GM10266 (cell line): ENCODE measurements around the gene CWH43.
"Not testable (repeated sequence)": the region's sequence is repeated elsewhere in the genome, so short reads cannot be mapped to it uniquely, and the experiment has no call there.

Source experiments
- DNase-seq: peaks from one replicate; pipeline ENCODE4 v3.0.0; 2012; ENCODE audit errors: extremely low spot score

CWH43 gene

GRCh38 chr4:49104231-49104930, 118.3 kb downstream of the CWH43 start:
- not testable (repeated sequence) for DNase-seq

- not testable (repeated sequence) for DNase-seq
Measured at GRCh38 chr4:49105248-49105904, 119.3 kb downstream of the CWH43 start.

DNA sequence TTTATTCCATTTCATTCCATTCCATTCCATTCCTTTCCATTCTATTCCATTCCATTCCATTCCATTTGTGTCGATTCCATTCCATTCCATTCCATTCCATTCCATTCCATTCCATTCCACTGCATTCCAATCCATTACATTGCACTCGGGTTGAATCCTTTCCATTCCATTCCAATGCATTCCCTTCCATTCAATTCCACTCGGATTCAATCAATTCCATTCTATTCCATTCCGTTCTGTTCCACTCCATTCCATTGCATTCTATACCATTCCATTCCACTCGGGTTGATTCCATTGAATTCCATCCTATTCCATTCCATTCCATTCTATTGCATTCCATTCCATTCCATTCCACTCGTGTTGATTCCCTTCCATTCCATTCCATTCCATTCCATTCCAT, 121.2 kb downstream of the CWH43 start:
- DNase-seq = not testable (repeated sequence)

DNA sequence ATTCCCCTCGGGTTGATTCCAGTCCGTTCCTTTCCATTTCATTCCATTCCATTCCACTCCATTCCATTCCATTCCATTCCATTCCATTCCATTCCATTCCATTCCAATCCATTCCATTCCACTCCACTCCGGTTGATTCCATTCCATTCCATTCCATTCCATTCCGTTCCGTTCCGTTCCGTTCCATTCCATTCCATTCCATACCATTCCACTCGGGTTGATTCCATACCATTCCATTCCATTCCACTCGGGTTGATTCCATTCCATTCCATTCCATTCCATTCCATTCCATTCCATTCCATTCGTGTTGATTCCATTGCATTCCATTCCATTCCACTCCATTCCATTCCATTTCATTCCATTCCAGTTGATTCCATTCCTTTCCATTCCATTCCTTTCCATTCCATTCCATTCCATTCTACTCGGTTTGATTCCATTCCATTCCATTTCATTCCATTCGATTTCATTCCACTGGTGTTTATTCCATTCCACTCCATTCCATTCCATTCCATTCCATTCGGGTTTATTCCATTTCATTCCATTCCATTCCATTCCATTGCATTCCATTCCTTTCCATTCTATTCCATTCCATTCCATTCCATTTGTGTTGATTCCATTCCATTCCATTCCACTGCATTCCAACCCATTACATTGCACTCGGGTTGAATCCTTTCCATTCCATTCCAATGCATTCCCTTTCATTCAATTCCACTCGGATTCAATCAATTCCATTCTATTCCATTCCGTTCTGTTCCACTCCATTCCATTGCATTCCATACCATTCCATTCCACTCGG, 122.3 kb downstream of the CWH43 start:
- not testable (repeated sequence) for DNase-seq

DNA sequence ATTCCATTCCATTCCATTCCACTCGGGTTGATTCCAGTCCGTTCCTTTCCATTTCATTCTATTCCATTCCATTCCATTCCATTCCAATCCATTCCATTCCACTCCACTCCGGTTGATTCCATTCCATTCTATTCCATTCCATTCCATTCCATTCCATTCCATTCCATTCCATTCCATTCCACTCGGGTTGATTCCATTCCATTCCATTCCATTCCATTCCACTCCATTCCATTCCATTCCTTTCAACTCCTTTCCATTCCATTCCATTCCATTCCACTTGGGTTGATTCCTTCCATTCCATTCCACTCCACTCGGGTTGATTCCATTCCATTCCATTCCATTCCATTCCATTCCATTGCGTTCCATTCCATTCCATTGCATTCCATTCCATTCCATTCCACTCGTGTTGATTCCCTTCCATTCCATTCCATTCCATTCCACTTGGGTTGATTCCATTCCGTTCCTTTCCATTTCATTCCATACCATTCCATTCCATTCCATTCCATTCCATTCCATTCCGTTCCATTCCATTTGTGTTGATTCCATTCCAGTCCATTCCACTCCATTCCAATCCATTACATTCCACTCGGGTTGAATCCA, 123.6 kb downstream of the CWH43 start:
- not testable (repeated sequence) for DNase-seq

DNA sequence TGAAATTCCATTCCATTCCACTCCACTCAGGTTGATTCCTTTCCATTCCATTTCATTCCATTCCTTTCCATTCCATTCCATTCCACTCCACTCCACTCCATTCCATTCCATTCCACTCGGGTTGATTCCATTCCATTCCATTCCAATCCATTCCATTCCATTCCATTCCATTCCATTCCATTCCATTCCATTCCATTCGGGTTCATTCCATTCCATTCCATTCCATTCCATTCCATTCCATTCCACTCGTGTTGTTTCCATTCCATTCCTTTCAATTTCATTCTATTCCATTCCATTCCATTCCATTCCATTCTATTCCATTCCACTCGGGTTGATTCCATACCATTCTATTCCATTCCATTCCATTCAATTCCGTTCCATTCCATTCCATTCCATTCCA, 124.5 kb downstream of the CWH43 start:
- DNase-seq = not testable (repeated sequence)
